ENCODE results near the gene PRKAG3. TPM values are rescaled to one million over a fixed set of nuclear protein-coding genes. Genes with fewer than 3 reads are reported as not detected.

PRKAG3 gene
- total and polyA plus RNA-seq, 9 of the 15 experiments (the other 6 are each of a cell fraction or from before 2014, with no cell fraction given): not detected

- no peak overlapping the region for H2AFZ ChIP-seq (ENCODE audit: low read depth, low read length)
- no peak for FAIRE-seq
- ChIA-PET CTCF (ENCODE audit: low intra/inter-chr PET ratio) (no interaction called here), POLR2A (no interaction called here)
- no peak overlapping the region for H3K27ac ChIP-seq (ENCODE audit: extremely low read depth, low read depth, low read length)
- H4K20me1 ChIP-seq (replicated peaks; ENCODE audit: control insufficient read depth, insufficient read depth, low read length): peaks cover 4% of the 10 kb centered on the region; the same call in 1 of the 2 replicates
- no peak overlapping the region for H3K4me3 ChIP-seq
- H3K4me1 ChIP-seq (replicated peaks in 1 of 2; ENCODE audit: control insufficient read depth in 2 of 2, insufficient read depth in 2 of 2, low read length in 2 of 2): peaks cover 3 to 15% of the 10 kb centered on the region in 2 experiments; a peak in 3 of 5 replicates
- H3K9me3 ChIP-seq (replicated peaks; ENCODE audit: control insufficient read depth, insufficient read depth, low read depth, low read length): no peaks in the 10 kb centered on the region
- H3K27me3 ChIP-seq (ENCODE audit: control insufficient read depth in 2 of 2, insufficient read depth in 2 of 2, low read length in 2 of 2): peaks cover 0 to 52% of the 10 kb centered on the region in 2 experiments; a peak in 4 of 5 replicates
- TF ChIP-seq BHLHE40 (IDR thresholded peaks at IDR 0.05; ENCODE audit: low read length) (no peak), VEZF1 (CRISPR knock-in tag; IDR thresholded peaks at IDR 0.05) (peak; percentile 65), KDM1A (IDR thresholded peaks at IDR 0.05) (peak in 1 of 2 experiments; percentile 44; a peak in 1 of 4 replicates), ZFP91 (CRISPR knock-in tag; IDR thresholded peaks at IDR 0.05) (no peak), MXI1 (IDR thresholded peaks at IDR 0.05; ENCODE audit: low read depth, low read length) (no peak), RERE (CRISPR knock-in tag; IDR thresholded peaks at IDR 0.05; ENCODE audit: borderline replicate concordance) (no peak)
- in situ Hi-C loops (cut with MboI) (loop anchor here (10.0 kb wide), 1 partner anchor 258 kb away; no protein-coding TSS in a partner anchor), intact Hi-C loops (cut with micrococcal nuclease) (loop anchor here (10.0 kb wide), 1 partner anchor 298 kb away; no protein-coding TSS in a partner anchor)
- no peaks in the 10 kb centered on the region for H3K9me1 ChIP-seq (ENCODE audit: control insufficient read depth, insufficient read depth, low read length)
- no peaks in the 10 kb centered on the region for H3K36me3 ChIP-seq (ENCODE audit: control insufficient read depth, insufficient read depth, low read length)
- WGBS (ENCODE audit: insufficient coverage, low coverage, missing lambda C conversion rate): 2% methylated on average over 9 of the region's 12 CpGs
- H3K79me2 ChIP-seq (ENCODE audit: control insufficient read depth, insufficient read depth, low read length): no peaks in the 10 kb centered on the region
- BruUV-seq (replicated peaks): no TSS peak
- ATAC-seq: no peak
- DNase-seq (ENCODE audit: extremely low read depth in 1 of 4, low spot score in 3 of 4): no peak
- no peak overlapping the region for H3K4me2 ChIP-seq (ENCODE audit: insufficient read depth, low read length)
- H3K9ac ChIP-seq (ENCODE audit: insufficient read depth in 1 of 2, low read depth in 2 of 2, low read length in 2 of 2): no peak overlapping the region
Observed at GRCh38 chr2:218856167-218856895, 24.7 kb upstream of the PRKAG3 start.

All from K562 (cell line).